K562 (cell line): ENCODE data around the gene POC5. TPM values are rescaled to one million over a fixed set of nuclear protein-coding genes. Genes with fewer than 3 reads are reported as not detected.

Experiments used
- DNMT1 ChIP-seq: fragments of 450-650 bp; IDR thresholded peaks from 2 replicates; pipeline ENCODE4 v1.6.1; 2016; ENCODE audit warnings: antibody characterized with exemption, mild to moderate bottlenecking
- E2F1 ChIP-seq: sonication (generic); formaldehyde crosslinking; IDR thresholded peaks from 2 replicates; pipeline ENCODE4 v1.8.1; 2023; ENCODE audit warnings: mild to moderate bottlenecking, missing genetic modification reagents, moderate library complexity
- ELF4 ChIP-seq: fragments of 450-650 bp; formaldehyde crosslinking; IDR thresholded peaks from 2 replicates; pipeline ENCODE4 v1.4.0; 2022; ENCODE audit warnings: missing genetic modification characterization
- GABPB1 ChIP-seq: sonication (generic); formaldehyde crosslinking; IDR thresholded peaks from 2 replicates; pipeline ENCODE4 v1.8.0; 2022; ENCODE audit warnings: mild to moderate bottlenecking, missing genetic modification reagents
- HNRNPL ChIP-seq: fragments of 200-400 bp; formaldehyde crosslinking; IDR thresholded peaks from 2 replicates; pipeline ENCODE4 v1.6.1; 2017; ENCODE audit warnings: low read depth, mild to moderate bottlenecking, low read length
- MTA1 ChIP-seq: fragments of 450-650 bp; IDR thresholded peaks from 2 replicates; pipeline ENCODE4 v1.6.1; 2017; ENCODE audit warnings: borderline replicate concordance
- NCOA1 ChIP-seq: fragments of 450-650 bp; IDR thresholded peaks from 2 replicates; pipeline ENCODE4 v1.6.1; 2016; ENCODE audit warnings: low read depth
- PHB2 ChIP-seq: fragments of 450-650 bp; IDR thresholded peaks from 2 replicates; pipeline ENCODE4 v1.6.1; 2017; ENCODE audit warnings: low read depth
- POLR2AphosphoS2 ChIP-seq: IDR thresholded peaks from 2 replicates; pipeline ENCODE4 v1.6.1; 2012; ENCODE audit warnings: low read length, improper control_type of control experiment
- POLR2H ChIP-seq: IDR thresholded peaks from 2 replicates; pipeline ENCODE4 v1.6.1; 2016; ENCODE audit warnings: missing genetic modification characterization, low read depth, mild to moderate bottlenecking, control low read depth, missing compliant biosample characterization, moderate library complexity
- PTRF ChIP-seq: fragments of 450-650 bp; IDR thresholded peaks from 2 replicates; pipeline ENCODE4 v1.6.1; 2016; ENCODE audit warnings: mild to moderate bottlenecking, missing genetic modification characterization, missing compliant biosample characterization
- RUNX1 ChIP-seq: sonication (generic); IDR thresholded peaks from 2 replicates; pipeline ENCODE4 v1.6.1; 2016; ENCODE audit warnings: antibody characterized with exemption, low read depth
- SMAD2 ChIP-seq: fragments of 150-350 bp; IDR thresholded peaks from 2 replicates; pipeline ENCODE4 v1.6.1; 2014; ENCODE audit warnings: low read depth, mild to moderate bottlenecking, low read length
- SMARCA5 ChIP-seq: fragments of 450-650 bp; IDR thresholded peaks from 2 replicates; pipeline ENCODE4 v1.6.1; 2016
- ZBTB9 ChIP-seq: fragments of 450-650 bp; formaldehyde crosslinking; IDR thresholded peaks from 2 replicates; pipeline ENCODE4 v1.4.0; 2020; ENCODE audit warnings: mild to moderate bottlenecking, moderate library complexity
- ZNF175 ChIP-seq: fragments of 200-800 bp; sonication (Bioruptor generic); IDR thresholded peaks from 2 replicates; pipeline ENCODE4 v1.6.1; 2016; ENCODE audit warnings: low read depth, mild to moderate bottlenecking, missing genetic modification characterization, missing compliant biosample characterization
- ZNF3 ChIP-seq: fragments of 250-450 bp; sonication (Bioruptor Pico); IDR thresholded peaks from 2 replicates; pipeline ENCODE4 v1.5.0; 2021; ENCODE audit warnings: mild to moderate bottlenecking, moderate library complexity
- ZNF766 ChIP-seq: fragments of 200-800 bp; sonication (Bioruptor generic); conservative IDR thresholded peaks from 2 replicates; pipeline ENCODE4 v1.6.1; 2016; ENCODE audit warnings: missing genetic modification characterization, missing compliant biosample characterization
- ZNF77 ChIP-seq: fragments of 250-450 bp; sonication (Bioruptor Pico); IDR thresholded peaks from 2 replicates; pipeline ENCODE4 v1.5.0; 2020
- polyA plus RNA-seq, 8 experiments: library from polyadenylated mRNA; depleted of rRNA in 4 of 8; stranded (reverse) in 5 of 8; unstranded in 3 of 8; fragments of >200 nt; fragmentation: Nextera tagmentation in 2 of 8; fragmentation: Illumina TruSeq in 1 of 8; extraction: Ambion mirVana in 2 of 8; extraction: Trizol in 1 of 8; gene quantifications; 2 replicates each; pipeline versions ENCODE4 v1.2.1 to v1.2.3, GENCODE V29; 2011 to 2014; ENCODE audit warnings: inconsistent platforms in 1 of 8, missing spikeins in 1 of 8
- total RNA-seq, 7 experiments: library from RNA; depleted of rRNA in 6 of 7; stranded (reverse); fragments of >200 nt in 6 of 7; fragmentation: Illumina TruSeq in 2 of 7; extraction: Trizol in 2 of 7; gene quantifications; 2 replicates each; pipeline versions ENCODE4 v1.2.1 to v1.2.3, GENCODE V29; 2011 to 2021; ENCODE audit warnings: low replicate concordance in 1 of 7
- TF ChIP-seq, protein P1 (sequence below), 2 experiments: fragments of 450-650 bp in 1 of 2; IDR thresholded peaks; 2 replicates each; pipeline ENCODE4 v1.6.1; 2011 to 2017; ENCODE audit warnings: low read depth in 2 of 2, antibody characterized with exemption in 1 of 2, borderline replicate concordance in 1 of 2, low read length in 1 of 2, mild to moderate bottlenecking in 1 of 2, mixed read lengths in 1 of 2; ENCODE audit not compliant: control insufficient read depth in 1 of 2
- TF ChIP-seq, protein P2 (sequence below): fragments of 150-350 bp; conservative IDR thresholded peaks from 2 replicates; pipeline ENCODE4 v1.6.1; 2014; ENCODE audit warnings: low read length
- TF ChIP-seq, protein P3 (sequence below), 2 experiments: fragments of 450-650 bp in 1 of 2; sonication (generic) in 1 of 2; formaldehyde crosslinking; conservative IDR thresholded peaks; 2 replicates each; pipeline versions ENCODE4 v1.4.0 to v1.8.1; 2020 to 2022; ENCODE audit warnings: mild to moderate bottlenecking in 1 of 2, missing genetic modification reagents in 1 of 2

The POC5 gene
- total and polyA plus RNA-seq, 9 of the 15 experiments (the other 6 are each of a cell fraction or from before 2014, with no cell fraction given) = 14.5 to 38.2 (median 27.0) TPM

GRCh38 chr5:75706775-75707174 is 10.5 kb downstream of the POC5 start (continued):
- TF ChIP-seq MTA1 (no peak), ELF4 (no peak), SMAD2 (no peak), ZNF3 (CRISPR knock-in tag) (no peak), E2F1 (CRISPR knock-in tag) (no peak), RUNX1 (no peak), DNMT1 (no peak), ZBTB9 (CRISPR knock-in tag) (no peak), POLR2H (no peak), ZNF175 (CRISPR knock-in tag) (no peak), ZNF766 (CRISPR knock-in tag) (0 out of 2 replicates have a peak, but pooled peaks have one; percentile 38), HNRNPL (no peak), GABPB1 (no peak), ZNF77 (CRISPR knock-in tag) (no peak), POLR2AphosphoS2 (no peak), SMARCA5 (no peak), PTRF (tag) (no peak), NCOA1 (no peak), PHB2 (no peak)
- TF ChIP-seq, protein P1, sequence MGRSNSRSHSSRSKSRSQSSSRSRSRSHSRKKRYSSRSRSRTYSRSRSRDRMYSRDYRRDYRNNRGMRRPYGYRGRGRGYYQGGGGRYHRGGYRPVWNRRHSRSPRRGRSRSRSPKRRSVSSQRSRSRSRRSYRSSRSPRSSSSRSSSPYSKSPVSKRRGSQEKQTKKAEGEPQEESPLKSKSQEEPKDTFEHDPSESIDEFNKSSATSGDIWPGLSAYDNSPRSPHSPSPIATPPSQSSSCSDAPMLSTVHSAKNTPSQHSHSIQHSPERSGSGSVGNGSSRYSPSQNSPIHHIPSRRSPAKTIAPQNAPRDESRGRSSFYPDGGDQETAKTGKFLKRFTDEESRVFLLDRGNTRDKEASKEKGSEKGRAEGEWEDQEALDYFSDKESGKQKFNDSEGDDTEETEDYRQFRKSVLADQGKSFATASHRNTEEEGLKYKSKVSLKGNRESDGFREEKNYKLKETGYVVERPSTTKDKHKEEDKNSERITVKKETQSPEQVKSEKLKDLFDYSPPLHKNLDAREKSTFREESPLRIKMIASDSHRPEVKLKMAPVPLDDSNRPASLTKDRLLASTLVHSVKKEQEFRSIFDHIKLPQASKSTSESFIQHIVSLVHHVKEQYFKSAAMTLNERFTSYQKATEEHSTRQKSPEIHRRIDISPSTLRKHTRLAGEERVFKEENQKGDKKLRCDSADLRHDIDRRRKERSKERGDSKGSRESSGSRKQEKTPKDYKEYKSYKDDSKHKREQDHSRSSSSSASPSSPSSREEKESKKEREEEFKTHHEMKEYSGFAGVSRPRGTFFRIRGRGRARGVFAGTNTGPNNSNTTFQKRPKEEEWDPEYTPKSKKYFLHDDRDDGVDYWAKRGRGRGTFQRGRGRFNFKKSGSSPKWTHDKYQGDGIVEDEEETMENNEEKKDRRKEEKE (IDR thresholded peaks at IDR 0.05; ENCODE audit: borderline replicate concordance in 1 of 2, control insufficient read depth in 1 of 2, low read depth in 2 of 2, low read length in 1 of 2) = no peak
- TF ChIP-seq, protein P2, sequence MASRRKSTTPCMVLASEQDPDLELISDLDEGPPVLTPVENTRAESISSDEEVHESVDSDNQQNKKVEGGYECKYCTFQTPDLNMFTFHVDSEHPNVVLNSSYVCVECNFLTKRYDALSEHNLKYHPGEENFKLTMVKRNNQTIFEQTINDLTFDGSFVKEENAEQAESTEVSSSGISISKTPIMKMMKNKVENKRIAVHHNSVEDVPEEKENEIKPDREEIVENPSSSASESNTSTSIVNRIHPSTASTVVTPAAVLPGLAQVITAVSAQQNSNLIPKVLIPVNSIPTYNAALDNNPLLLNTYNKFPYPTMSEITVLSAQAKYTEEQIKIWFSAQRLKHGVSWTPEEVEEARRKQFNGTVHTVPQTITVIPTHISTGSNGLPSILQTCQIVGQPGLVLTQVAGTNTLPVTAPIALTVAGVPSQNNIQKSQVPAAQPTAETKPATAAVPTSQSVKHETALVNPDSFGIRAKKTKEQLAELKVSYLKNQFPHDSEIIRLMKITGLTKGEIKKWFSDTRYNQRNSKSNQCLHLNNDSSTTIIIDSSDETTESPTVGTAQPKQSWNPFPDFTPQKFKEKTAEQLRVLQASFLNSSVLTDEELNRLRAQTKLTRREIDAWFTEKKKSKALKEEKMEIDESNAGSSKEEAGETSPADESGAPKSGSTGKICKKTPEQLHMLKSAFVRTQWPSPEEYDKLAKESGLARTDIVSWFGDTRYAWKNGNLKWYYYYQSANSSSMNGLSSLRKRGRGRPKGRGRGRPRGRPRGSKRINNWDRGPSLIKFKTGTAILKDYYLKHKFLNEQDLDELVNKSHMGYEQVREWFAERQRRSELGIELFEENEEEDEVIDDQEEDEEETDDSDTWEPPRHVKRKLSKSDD = no peak
- TF ChIP-seq, protein P3, sequence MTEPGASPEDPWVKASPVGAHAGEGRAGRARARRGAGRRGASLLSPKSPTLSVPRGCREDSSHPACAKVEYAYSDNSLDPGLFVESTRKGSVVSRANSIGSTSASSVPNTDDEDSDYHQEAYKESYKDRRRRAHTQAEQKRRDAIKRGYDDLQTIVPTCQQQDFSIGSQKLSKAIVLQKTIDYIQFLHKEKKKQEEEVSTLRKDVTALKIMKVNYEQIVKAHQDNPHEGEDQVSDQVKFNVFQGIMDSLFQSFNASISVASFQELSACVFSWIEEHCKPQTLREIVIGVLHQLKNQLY (CRISPR knock-in tag; conservative IDR thresholded peaks at IDR 0.05) = no peak
